COLO829 (cell line): ENCODE measurements around the gene PSMA2.

Experiments used
- DNase-seq: peaks from one replicate; pipeline ENCODE4 v3.0.0; 2012; ENCODE audit warnings: low spot score

PSMA2 gene

DNA sequence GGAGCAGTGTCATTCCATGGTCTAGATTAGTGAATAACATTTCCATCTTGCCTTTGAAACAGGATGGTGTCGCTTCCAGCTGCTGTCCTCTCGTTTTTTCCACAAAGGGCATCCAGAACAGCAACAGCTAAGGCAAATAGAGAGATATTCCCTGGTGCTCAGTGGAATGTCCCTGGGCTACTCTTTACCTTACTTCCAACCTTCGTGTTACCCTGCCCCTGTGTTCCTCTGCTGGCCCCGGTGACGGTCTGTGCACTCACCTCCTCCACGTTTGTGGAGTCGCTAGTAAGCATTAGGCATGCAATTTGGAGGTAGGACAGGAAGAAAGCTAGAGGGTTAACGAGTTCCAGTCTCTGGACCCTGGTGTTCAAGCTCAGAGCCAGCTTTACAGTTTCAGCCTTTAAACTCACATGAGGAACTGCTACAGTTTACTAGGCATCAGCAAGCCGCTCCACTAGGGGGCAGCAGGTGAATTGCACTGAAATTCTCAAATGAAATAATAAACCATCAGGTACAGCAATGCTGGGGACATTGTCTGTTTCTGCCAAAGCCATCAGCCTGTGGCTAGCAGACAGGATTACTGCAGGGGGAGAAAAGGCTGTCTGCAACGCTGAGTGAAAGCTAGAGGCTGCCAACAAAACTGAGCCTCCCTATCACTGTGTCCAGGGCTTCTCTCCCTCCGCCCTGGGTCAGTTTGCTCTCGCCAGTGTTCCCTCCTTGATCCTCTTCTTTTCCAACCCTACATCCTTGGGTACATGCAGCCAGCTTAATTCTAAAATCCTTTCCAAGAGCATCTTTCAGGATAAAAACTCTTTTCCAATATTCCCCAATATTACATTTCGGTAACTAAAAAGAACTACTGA is 9.2 kb upstream of the PSMA2 start:
- DNase-seq = peak; percentile 87

GRCh38 chr7:42939457-42940240 is 7.7 kb upstream of the PSMA2 start:
- no peak for DNase-seq

GRCh38 chr7:42935861-42936260 is 3.9 kb upstream of the PSMA2 start:
- no peak for DNase-seq

- no peak for DNase-seq
Measured at GRCh38 chr7:42934291-42934690, 2.3 kb upstream of the PSMA2 start.

GRCh38 chr7:42932811-42933591 is 1.0 kb upstream of the PSMA2 start:
- no peak for DNase-seq

DNA sequence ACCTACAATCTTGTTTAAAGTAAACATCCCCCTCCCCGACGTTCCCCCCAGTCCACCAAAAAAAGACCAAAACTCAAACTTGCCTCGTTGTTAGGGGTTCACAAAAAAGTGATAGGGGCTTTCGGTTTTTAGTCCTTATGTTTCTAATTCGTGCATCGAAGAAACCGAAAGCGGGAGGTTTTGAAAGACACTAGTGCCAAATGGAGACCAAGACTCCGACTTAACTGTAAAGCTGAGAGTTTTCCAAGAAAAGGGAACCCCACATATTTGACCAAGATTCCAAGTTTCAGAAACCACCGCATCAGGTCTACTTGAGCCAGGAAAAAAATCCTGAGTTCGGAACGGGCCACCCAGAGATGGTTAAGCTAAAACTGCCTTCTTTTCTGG is 534 bp downstream of the PSMA2 start:
- no peak for DNase-seq

DNA sequence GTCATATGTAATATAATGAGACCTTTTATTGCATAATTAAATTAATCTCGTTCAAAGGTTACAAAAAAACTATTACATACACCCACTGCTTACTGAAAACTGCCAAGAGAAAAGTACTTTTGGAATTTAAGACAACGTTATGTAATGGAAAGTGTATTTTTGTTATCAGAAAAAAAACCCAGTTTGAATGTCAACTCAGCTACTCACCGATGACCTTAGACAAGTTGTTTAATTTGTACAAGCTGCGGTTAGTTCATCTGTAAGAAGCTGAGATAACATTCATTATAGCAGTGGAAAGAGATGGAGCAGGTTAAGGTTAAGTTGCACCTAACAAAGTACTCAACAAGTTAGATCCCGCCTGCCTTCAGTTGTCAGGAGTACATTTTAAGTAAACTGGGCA is 1.1 kb downstream of the PSMA2 start:
- no peak for DNase-seq

GRCh38 chr7:42929449-42929848 is 2.5 kb downstream of the PSMA2 start:
- no peak for DNase-seq

GRCh38 chr7:42928754-42929153 is 3.2 kb downstream of the PSMA2 start:
- no peak for DNase-seq

DNA sequence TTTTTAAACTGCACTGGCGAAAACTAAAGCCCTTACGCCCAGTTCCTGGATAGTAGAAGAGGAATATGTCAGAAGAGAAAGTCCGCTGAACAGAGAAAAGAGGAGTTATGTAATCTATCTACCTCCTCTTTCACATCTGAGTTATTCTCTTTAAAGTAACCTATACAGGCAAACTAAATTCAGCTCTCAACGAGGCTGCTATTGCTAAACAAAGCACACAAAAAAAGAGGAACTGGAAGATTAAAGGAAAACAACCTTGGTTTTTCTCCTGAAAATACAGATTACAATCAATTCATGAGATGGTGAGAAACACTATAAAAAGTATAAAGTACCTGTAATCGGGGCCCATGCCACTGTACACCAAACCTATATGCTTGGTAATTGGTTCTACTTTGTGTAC is 5.8 kb downstream of the PSMA2 start:
- no peak for DNase-seq

GRCh38 chr7:42925630-42926029 is 6.3 kb downstream of the PSMA2 start:
- DNase-seq = no peak

DNA sequence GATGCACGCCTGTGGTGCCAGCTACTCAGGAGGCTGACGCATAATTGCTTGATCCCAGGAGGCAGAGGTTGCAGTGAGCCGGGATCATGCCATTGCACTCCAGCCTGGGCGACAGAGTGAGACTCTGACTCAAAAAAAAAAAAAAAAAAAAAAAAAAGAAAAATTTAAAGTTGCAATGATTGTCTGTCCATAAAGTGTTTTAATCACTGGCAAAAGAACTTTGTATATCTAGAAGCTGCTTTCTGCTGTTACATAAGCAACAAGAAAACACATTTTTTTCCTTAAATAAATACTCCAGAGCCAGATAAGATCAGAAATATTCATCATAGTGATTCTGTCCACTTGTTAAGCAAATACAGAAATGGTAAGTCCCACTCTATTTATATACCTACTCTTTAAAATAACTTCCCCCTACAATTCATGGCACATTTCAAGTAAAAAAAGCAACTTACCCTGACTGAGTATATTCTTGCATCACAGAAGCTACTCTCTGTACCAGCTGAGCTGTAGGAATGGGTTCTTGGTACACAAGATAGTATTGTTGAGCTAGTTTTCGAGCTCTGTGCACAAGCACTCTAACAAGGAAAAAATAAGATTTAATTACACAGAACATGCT is 7.6 kb downstream of the PSMA2 start:
- no peak for DNase-seq

- no peak for DNase-seq
Measured at GRCh38 chr7:42922017-42922753, 9.8 kb downstream of the PSMA2 start.

- DNase-seq = peak; percentile 72
Measured at GRCh38 chr7:42915356-42915755, 16.6 kb downstream of the PSMA2 start.

DNA sequence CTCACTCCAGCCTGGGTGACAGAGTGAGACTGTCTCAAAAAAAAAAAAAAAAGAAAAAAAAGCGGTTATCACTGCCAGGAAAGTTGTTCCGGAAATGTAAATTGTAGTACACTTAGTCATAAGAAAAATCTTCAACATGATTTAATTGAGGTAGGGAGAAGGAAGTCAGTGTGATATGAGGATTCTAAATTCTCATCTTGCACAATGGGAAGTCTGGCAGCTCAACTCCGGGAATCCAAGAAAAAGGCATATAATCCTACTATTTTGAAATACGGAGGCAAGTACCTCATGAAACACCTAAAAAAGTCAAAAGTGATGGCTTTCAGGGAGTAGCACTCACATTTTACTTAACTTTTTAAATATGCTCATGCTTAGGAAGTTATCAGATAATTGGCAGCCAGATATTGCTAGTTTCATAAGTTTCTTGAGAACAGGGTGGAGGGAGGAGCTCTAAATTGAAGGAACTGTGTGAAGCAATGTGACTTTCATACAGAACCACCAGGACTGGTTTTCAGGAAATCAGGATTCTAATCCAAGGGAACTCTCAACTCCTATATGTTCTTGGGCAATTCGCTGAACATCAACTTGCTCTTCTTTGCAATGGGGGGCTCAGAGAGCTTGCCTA is 17.4 kb downstream of the PSMA2 start:
- no peak for DNase-seq

DNA sequence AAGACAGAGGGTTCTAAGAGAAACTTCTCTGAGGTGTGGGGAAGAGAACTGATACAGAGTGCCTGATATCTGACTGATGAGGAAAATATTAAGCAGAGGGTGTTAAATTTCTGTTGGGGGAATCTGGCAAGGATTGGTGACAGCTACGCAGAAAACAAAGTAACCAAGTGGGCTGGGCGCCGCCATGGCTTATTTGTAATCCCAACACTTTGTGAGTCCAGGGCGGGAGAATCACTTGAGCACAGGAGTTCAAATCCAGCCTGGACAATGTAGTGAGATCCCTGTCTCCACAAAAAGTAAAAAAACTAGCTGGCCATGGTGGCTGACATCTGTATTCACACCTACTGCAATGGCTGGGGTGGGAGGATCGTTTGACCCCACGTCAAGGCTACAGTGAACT is 18.0 kb downstream of the PSMA2 start:
- DNase-seq = no peak

DNA sequence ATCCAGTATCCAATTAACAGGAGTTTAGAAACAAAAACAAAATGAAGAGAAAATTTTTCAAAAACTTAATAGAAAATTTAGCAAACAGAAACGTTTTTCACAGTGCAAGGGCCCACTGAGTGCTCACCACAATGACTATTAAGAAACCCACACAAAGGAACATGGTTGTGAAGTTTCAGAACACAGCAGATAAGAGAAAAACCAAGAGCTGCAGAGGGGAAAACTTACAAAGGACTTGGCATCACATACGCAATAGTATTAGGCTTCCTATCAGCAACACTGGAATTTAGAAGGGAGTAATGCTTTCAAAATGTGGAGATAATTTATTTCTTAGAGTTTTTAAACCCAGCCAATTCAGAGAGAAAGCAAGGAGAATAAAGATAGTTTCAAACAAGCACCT is 18.4 kb downstream of the PSMA2 start:
- DNase-seq = no peak

GRCh38 chr7:42911454-42912447 is 20.2 kb downstream of the PSMA2 start, which contains the start of gene C7orf25:
C7orf25 (minus strand) TSS chr7:42912070; CDS start chr7:42910900, 1,170 bp downstream.
- DNase-seq = peak; percentile 84

DNA sequence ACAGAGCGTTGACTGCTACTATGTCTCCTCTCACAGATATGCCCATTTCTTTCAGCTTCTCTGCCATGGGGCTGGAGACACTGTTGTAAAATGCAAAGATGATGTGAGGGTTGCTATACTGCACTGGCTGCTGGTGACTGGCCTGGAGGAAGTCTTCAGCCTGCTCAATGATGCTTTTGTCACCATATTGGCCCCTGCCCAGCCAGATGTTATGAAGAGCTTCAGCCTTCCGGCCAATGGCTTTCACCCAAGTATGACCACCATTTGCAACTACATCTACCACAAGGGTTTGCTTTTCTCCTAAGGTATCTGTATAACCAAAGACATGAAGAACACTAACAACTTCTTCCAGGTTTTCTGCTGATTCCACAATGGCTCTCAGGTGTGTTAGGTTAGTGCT is 21.7 kb downstream of the PSMA2 start:
- no peak for DNase-seq

DNA sequence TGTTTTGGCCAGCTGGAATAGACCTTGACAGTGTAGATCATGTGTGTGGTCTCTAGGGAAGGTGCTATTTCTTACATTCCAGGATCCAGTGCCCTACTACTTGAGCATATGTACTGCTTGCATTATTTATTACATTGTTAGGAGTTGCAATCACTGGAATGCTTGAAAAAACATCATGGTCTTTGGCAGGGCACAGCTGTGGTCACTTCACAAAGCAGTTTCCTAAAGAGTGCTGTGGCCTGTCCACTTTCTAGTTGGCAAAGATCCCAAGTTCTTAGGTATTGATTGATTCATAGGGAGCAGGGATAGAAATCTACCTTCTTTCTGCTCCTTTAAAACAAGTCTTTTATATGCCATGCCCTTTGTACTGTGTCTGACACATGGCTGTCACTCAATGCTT is 24.7 kb downstream of the PSMA2 start:
- DNase-seq = no peak
